ENCODE measurements around the gene TSNAX.
A peak's percentile ranks its signal among the peaks of the same experiment; 100 is the strongest.

TSNAX gene

DNA sequence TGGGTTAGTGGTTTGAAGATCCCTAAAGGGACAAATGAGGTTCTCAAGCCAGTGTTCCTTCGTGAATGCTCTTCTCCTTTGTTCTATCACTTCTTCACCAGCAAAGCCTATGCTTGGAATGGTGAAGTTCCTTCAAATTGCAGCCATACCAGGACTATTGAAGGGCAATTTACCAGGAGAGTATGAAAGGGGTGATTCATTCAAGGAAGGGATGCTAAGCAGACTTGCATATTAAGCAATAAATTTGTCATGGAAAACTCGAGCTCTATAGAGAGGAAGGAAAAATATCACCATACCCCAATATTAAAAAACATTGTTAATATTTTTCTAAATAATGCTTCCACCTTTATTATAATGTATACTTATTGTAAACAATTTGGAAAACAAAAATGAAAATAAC is 9.3 kb upstream of the TSNAX start:
- no peak for DNase-seq

DNA sequence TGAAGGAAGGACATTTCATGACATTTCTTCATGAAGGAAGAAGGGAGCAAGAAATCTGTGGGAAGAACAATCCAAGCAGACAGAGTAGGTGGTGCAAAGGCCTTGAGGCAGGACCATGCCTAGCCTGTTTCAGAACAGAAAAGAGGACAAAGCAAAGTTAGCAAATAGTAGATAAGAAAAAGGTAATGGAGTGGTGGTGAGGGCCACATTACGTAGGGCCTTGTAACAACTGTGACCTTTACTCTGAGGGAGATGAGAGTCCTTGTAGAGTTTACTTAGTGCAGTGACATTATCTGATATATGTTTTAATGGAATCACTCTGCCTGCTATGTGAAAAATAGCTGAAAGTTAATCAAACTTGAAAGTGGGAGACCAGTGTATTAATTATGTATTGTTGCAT is 6.4 kb upstream of the TSNAX start:
- no peak for DNase-seq

DNA sequence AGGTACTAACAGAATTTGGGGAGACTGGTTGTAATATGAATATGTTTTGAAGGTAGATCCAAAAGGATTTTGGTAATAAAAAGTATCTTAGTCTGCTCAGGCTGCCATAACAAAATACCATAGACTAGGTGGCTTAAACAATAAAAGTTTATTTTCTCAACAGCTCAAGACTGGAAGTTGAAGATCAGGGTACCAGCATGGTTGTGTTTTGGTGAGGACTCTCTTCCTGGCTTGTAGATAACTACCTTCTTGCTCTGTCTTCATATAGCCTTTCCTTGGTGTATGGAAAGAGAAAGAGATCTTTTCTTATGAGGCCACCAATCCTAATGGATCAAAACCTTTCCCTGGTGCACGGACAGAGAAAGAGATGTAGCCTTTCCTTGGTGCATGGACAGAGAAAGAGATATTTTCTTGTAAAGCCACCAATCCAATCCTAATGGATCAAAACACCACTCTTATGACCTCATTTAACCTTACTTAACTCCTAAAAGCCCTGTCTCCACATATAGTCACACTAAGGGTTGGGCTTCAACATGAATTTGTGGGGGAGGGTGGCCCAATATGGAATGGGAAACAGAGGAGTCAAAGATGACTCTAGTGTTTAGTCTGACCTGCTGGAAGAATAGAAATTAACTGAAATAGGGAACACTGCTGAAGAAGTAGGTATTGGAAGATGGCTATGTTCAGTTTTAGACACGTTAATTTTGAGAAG is 5.4 kb upstream of the TSNAX start:
- DNase-seq, result no peak

DNA sequence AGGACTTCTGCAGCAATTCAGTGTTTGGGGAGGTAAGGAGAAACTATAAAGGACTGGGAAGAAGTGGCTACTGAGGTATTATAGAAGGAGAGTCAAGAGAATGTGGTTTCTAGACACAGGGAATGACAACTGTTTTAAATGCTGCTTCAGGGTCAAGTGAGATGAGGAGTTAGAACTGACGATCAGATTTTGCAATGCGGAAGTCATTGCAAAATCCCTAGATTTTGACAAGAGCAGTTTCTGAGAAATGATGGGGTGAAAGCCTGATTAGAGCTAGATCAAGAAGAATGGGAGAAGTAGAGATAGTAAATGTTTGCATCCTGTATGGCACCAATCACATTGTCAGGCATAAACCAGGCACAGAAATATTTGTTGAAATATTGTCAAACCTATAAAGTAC is 4.7 kb upstream of the TSNAX start:
- DNase-seq, result no peak

DNA sequence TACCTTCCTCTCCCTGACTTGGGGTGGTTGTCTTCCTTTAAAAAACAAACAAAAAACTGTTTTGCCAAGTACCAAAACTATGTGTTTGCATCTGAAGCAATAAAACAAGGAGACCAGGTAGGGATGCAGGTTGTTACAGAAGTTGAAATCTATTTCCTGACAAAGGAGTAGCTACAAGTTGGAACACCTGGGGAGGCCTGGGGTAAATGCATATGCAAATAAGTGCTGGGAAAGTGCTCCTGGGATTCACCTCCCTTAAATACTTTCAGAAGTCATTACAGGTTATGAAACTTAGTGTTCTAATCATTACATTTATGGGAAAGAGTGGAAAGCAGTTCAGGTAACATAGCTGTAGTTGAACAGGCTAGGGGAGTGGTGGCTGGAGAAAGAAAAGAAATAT is 1.9 kb upstream of the TSNAX start:
- DNase-seq, result no peak

DNA sequence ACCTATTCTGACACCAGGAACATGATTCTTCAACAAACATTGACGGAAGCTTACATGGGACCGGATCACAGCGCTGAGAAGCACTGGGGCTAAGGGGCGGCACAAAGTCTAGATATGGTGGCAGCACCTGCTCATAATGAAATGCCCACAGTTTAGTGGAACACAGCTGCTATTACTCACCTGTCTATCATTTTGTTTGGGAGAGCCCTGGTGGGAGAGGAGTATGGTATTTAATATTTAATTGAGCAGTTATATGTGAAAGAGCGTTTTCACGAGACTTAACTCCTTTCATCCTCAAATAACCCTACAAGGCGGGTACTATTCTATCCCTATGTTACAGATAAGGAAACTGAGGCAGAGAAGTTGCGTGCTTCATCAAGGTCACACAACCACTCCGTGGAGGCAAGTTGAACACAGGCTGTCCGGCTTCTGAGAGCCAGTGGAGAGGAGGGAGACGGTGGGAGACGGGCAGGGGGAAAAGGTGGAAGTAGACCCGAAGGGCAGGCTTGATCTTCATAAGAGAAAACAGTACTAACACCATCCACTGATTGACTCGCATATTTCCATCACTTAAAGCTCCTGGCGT is 790 bp upstream of the TSNAX start:
- no peak for DNase-seq

DNA sequence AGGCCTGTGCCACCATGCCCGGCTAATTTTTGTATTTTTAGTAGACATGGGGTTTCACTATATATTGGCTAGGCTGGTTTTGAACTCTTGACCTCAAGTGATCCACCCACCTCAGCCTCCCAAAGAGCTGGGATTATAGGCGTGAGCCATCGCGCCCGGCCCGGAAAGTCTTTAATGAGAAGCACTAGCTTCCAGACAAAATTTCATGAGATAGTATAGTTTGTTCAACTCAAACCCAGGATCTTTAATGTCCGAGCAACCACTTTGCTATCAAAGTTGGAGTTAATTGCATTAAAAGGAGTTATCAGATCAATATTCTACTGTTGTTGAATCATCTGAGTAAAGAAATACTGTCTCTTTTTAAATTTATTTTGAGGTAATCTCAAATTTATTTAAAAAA is 4.8 kb downstream of the TSNAX start:
- no peak for DNase-seq

DNA sequence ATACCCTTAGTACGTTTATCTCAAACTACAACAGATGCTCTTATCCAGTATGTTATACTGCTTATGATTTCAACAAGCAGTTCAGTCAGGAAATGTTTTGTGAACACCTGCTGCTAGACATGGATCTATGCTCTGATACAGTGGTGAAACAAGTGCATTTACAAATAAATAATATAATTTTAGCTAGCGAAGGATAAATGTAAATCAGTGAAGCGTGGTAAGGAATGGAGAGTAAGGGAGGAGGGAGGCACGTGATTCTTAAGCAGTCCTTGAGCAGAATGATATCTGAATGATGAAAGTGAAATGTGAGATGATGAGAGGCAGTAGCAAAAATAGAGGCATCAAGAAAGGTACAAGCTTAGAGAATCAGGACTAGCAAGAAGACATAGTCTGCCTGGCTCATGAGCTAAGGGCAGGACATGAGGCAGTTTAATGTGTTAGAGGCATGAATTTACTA is 6.3 kb downstream of the TSNAX start:
- peak; percentile 35 for DNase-seq

DNA sequence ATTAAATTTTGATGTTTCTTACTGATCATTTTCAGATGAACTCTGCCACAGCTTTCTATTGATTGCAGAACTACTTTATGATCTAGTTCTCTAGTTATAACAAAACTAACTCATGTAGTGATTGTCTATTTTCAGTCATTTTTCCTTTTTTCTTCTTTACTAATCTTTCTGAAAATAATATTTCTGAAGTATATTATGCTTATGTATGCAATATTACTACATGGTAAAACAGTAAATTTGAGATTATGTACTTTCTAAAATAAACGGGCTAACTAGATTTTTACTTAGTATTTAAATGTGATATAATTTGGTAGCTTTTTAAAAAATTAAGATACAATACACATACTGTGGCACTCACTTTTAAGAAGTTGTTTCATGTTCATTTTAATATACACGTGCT is 7.6 kb downstream of the TSNAX start:
- no peak for DNase-seq

DNA sequence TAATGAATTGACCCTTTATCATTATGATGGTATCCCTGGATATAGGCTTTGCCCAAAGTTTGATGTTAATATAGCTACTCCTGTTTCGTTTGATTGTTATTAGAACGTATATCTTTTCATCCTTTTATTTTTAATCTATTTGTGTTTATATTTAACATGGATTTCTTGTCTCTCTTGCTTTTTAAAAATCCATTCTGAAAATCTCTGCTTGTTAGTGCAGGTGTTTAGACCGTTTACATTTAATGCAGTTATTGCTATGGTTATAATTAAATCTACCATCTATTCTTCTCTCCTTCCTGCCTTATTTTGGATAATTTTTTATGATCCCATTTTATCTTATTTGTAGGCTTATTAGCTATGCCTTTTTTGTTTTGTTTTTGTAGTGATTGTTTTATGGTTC is 12.4 kb downstream of the TSNAX start:
- DNase-seq, result no peak

DNA sequence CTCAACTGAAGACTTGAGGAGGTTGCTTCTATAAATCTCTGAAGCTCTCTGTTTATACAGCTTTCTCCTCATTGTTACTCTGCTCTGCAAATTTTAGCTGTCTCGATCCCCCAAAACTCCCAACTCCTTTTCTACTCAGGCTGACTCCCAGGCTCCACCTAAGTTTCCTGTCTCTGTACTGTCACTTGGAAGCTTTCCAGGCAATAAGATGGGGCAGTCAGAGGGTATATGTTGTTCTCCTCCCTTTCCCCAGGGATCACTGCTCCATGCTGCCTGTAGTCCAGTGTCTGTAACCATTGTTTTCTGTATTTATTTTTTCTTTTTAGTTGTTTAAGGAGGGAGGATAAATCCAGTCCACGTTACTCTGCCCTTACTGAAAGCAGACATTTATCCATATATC is 13.4 kb downstream of the TSNAX start:
- no peak for DNase-seq

DNA sequence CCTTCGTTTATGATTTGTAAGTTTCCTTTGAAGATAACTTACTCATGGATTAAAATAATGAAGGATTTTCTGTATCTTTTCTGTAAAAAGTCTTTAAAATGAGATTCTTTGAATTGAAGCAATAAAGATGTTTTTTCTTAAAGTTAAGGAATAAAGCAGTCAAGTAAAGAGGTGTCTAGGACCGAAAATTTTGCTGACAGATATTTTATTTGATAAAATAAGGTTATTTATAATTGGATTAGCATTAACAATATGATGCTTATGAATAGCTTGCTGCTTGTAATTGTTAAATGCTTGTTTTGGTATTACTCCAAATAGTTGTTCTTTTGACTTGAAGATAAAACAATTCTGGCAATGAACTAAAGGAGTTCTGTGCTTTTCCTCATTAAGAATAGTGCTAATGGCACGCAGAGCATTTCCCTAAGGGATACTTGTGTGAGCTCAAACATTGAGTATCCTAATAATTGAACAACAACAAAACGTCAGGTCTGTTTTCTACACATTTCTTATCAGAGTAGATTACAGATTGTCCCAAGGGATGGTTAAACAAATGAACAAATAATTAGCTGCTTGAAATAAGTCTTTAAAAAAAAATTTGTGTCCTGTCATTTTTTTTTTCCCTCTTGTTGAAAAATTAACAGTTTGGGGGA is 16.6 kb downstream of the TSNAX start:
- DNase-seq, result no peak

DNA sequence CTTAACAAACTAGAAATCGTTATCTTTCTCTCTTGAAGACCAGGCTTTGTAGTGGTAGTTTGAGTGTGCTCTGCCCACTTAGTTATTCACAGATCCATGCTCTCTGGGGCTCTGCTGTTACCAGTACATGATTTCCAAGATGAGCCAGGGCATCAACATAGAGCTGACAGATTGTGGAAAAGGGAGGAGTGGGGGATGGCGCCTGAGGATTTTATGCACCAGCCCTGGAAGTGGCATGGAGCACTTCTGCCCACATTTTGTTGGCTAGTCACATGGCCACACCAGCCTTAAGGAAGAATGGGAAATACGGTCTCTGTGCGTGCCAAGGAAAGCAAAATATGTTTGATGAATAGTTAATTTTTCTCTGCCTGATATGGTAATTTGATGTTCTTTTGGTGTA is 18.2 kb downstream of the TSNAX start:
- DNase-seq, result no peak

DNA sequence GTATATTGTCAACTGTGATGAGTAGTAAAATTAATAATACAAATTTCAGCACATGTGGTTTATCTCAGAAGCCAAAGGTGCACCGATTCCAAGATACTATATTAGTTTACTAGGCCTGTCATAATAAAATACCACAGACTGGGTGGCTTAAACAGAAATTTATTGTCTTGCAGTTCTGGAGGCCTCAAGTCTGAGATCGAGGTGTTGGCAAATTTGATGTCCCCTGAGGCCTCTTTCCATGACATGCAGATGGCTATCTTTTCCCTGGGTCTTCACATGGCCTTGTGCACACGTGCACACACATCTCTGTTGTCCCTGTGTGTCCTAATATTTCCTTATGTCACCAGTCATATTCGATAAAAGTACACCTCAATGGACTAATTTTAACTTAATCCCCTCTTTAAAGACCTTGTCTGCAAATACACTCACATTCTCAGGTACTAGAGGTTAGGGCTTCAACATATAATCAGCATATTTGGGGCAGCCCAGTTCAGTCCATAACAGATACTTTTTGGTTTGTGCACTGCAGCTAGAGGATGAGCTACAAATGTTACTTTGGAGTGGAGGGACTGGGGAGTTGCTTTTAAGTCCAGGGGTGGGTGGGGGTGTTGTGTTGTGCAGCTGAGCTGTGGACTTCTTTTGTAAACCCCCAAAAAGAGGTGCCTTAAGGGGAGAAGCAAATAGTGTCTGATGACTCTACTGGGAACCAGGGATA is 21.4 kb downstream of the TSNAX start:
- no peak for DNase-seq

DNA sequence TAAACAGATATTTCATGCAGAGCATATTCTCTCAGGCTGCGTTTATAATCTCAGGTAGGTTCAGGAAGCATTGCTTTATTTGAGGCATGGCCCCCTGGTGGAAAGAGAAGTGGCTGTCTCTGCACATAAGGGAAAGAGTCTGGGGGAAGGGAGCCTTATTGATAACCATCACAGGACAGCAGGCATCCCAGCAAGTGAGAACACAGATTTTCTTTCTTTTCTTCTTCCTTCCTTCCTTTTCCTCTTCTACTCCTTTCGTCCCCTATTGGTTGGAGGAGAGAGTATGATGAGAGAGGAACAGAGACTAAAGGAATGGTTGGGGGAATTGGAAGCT is 21.9 kb downstream of the TSNAX start:
- peak; percentile 13 for DNase-seq

DNA sequence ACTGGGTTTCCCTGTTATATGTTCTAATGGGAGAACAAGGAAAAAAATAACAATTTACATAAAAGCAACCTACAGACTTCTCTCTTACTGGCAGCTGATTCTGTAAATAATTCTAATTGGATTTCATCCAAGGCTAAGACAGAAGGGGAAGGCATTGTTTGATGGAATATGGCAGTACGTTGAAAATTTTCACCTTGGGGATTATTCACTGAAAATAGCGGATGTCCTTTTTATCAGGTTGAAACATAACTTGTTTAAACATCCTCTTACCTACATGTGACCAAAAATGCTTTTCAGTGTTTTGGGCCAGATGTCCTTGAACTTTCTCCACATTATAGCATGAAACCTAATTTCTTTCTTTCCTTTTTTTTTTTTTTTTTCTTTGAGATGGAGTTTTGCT is 24.9 kb downstream of the TSNAX start:
- DNase-seq, result no peak

DNA sequence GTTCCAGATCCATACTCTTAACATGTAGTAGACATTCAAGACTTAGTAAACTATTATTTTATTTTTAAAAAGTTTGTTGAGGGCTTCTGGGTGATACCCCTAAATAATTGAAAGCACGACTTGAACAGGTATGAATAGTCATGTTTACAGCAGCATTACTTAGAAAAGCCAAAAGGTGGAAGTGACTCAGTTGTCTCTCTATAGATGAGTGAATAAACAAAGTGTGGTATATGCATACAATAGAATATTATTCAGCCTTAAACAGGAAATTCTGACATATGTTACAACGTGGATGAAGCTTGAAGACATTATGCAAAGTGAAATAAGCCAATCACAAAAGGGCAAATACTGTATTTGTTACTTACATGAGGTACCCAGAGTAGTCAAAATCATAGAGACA is 26.5 kb downstream of the TSNAX start:
- DNase-seq, result no peak

DNA sequence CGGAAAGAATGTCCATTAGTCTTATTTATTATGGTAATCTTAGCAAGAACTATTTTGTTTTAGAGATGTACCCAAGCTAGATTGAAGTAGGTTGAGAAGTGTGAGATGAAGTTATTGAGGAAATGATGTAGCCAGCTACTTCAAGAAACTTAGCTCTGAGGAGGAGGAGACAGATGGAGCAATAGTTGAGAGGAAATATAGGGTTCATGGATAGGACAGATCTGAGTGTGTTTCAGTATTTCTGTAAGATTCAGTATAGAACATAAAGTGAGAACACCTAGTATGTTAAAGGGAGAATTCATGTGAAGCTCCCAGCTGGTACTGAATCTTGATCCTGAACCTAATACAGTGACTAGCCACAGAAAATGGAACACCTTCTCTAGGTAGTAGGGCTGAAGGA is 28.9 kb downstream of the TSNAX start:
- no peak for DNase-seq

DNA sequence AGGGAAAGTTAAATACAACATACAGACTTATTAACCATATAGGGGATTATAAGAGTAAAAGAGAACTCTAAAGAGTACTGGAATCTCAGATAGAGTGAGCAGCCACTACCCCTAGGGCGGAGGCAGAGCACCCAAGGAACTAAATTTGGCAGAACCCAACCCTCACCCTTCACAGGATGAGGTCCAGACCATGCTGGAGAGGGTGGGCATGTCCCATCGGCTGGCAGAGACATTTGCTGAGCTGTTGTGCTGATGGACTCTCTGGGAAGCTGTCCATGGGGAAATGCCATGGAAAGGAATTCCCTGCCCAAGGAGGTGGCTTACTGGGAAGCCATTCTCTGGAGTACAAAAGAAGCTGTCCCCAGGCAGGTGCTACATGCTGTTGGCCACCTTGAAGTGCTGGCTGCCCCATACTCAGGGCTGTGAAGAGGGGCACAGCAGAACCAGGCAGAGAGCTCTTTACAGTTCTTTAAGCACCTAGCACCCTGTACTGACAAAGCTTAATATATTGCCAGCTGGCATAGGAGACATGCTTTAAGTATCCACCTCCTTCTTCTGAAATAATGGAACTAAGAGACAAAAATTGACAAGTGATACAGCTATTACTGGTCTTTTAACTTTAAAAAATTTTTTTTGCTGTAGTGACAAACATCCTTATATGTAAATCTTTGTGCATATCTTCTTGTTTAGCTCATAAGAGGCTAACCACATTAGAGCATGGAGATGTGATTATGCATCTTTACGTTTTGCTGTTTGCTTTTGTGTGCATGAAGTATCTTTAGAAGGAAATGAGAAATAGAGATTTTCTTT is 29.6 kb downstream of the TSNAX start:
- DNase-seq, result no peak

DNA sequence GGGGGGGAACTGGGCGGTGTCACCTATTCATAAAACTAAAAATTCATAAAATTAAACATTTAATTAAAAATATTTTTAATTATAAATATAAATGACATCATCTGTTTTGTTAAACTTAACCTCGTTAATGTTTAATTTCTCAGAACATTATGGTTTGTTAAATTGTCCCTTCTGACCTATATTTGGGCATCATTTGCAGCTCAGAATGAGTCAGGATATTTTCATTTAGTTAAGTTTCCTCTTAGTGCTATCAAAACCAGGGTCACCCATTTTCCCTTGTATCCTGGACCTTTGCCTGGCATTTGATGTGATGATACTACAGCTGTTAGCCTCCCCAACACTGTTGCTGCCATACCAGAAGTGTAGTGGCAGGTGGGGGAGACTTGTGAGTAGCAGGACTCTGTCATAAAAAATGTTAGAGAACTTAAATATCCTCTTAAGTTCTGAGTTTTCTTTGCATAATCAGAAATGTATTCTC is 30.3 kb downstream of the TSNAX start:
- DNase-seq, result no peak

DNA sequence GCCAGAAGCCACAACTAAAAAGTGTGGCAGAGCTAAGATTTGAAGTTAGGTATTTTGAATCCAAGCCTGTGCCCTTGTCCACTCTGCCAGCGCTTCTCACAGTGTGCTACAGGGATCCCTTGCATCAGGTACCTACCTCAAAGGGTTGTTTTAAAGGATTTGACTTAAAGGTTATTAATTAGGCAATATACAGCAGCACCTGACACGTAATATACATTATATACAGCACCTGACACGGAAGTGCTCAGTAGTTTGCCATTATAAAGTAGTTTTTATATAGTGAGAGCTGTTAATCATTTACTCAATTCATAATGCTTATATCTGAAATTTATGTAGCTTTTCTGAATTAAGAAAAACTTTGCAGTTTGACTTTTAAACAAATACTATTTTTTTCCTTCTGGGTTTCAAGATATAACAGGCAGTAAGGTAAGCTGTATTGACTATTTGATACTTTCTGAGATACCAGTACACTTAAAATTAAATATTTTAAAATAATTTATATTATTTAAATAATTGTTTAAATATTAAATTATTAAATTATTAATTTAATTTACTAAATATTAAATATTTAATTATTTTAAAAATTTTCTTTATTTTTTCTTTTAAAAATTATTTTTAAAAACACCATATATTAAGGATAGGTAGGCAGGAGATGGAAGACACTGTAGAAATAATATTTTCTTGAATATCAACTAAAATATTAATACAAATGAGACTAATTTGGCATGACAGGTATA is 33.3 kb downstream of the TSNAX start:
- DNase-seq, result no peak

DNA sequence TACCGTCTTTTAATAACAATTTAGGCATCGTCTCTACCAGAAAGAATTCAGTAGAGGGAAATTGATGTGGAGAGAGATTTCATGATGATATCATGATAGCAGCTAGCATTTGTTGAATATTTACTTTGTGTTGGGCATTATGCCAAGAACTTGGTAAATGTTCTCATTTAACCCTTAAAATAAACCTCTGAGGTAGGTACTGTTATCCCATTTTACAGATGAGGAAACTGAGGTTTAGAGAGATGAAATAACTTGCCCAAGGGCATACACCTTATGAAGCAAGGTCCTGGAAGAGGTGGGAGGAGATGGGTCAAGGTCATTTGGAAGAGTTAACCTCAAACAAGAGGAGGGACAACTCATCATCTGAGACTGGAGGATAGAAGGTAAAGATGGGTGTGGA is 34.8 kb downstream of the TSNAX start:
- no peak for DNase-seq

All from NCI-H1436 (cell line).